ENCODE results near the gene CBFA2T3. TPM values are rescaled to one million over a fixed set of nuclear protein-coding genes. Genes with fewer than 3 reads are reported as not detected.

CBFA2T3 gene
- total RNA-seq, 1 donor from 2014 or later: 1.4 TPM

Other genes starting within 250 kb of the CBFA2T3 start
- 91.7 TPM for gene PIEZO1, start 192.0 kb downstream of the CBFA2T3 start, total RNA-seq (ENCODE audit: insufficient read depth, low replicate concordance)
- 1.9 TPM for gene CDT1, start 173.4 kb downstream of the CBFA2T3 start, total RNA-seq (ENCODE audit: insufficient read depth, low replicate concordance)
- gene APRT, start 165.3 kb downstream of the CBFA2T3 start, total RNA-seq (ENCODE audit: insufficient read depth, low replicate concordance): 34.2 TPM
- 14.9 TPM for gene GALNS, start 120.3 kb downstream of the CBFA2T3 start, total RNA-seq (ENCODE audit: insufficient read depth, low replicate concordance)
- gene TRAPPC2L, start 120.1 kb downstream of the CBFA2T3 start, total RNA-seq (ENCODE audit: insufficient read depth, low replicate concordance): 9.9 TPM
- 1.7 TPM for gene PABPN1L, start 110.5 kb downstream of the CBFA2T3 start, total RNA-seq (ENCODE audit: insufficient read depth, low replicate concordance)
- 36.6 TPM for gene ACSF3, start 116.6 kb upstream of the CBFA2T3 start, total RNA-seq (ENCODE audit: insufficient read depth, low replicate concordance)
- gene CDH15, start 194.5 kb upstream of the CBFA2T3 start, total RNA-seq (ENCODE audit: insufficient read depth, low replicate concordance): 0.48 TPM
- 0.72 TPM for gene SLC22A31, start 223.3 kb upstream of the CBFA2T3 start, total RNA-seq (ENCODE audit: insufficient read depth, low replicate concordance)
- gene ZNF778, start 240.5 kb upstream of the CBFA2T3 start, total RNA-seq (ENCODE audit: insufficient read depth, low replicate concordance): 43.8 TPM

All from umbilical cord (tissue), 1 donor.